Endothelial cell (in vitro differentiated cells): Measurements from ENCODE around the gene KNDC1. TPM values are rescaled to one million over a fixed set of nuclear protein-coding genes. Genes with fewer than 3 reads are reported as not detected.

Experiments
- DNase-seq: peaks from one replicate; pipeline ENCODE4 v3.0.0; 2021; ENCODE audit warnings: low spot score
- H3K27ac Mint-ChIP-seq: one replicate; pipeline ENCODE4 v1.8.0; 2021; ENCODE audit warnings: mixed read lengths, inconsistent platforms; ENCODE audit not compliant: unreplicated experiment
- H3K27me3 Mint-ChIP-seq: one replicate; pipeline ENCODE4 v1.8.0; 2021; ENCODE audit warnings: mild to moderate bottlenecking, moderate library complexity, mixed read lengths, inconsistent platforms; ENCODE audit not compliant: unreplicated experiment
- H3K36me3 Mint-ChIP-seq: one replicate; pipeline ENCODE4 v1.8.0; 2021; ENCODE audit warnings: mild to moderate bottlenecking, low read depth, mixed read lengths, inconsistent platforms; ENCODE audit not compliant: unreplicated experiment
- H3K4me1 Mint-ChIP-seq: one replicate; pipeline ENCODE4 v1.8.0; 2021; ENCODE audit warnings: mild to moderate bottlenecking, mixed read lengths, inconsistent platforms; ENCODE audit not compliant: unreplicated experiment
- H3K4me3 Mint-ChIP-seq: one replicate; pipeline ENCODE4 v1.8.0; 2021; ENCODE audit warnings: mild to moderate bottlenecking, mixed read lengths, inconsistent platforms; ENCODE audit not compliant: unreplicated experiment
- H3K9me3 Mint-ChIP-seq: one replicate; pipeline ENCODE4 v1.8.0; 2021; ENCODE audit warnings: mixed read lengths, inconsistent platforms; ENCODE audit not compliant: unreplicated experiment
- CTCF ChIP-seq: fragments of 200-600 bp; sonication (generic); IDR thresholded peaks from one replicate; pipeline ENCODE4 v1.5.0; 2021; ENCODE audit warnings: antibody characterized with exemption; ENCODE audit not compliant: unreplicated experiment
- total RNA-seq: library from RNA; stranded (reverse); fragmentation: NEBNext Ultra II Directional; extraction: Animal tissue kit (Norgen Biotek cat#: 25700); gene quantifications from one replicate; pipeline ENCODE4 v1.2.1, GENCODE V29; 2021; ENCODE audit not compliant: unreplicated experiment

Gene KNDC1
- total RNA-seq, 1 donor from 2014 or later: 1.3 TPM

GRCh38 chr10:133266056-133266795 is 106.2 kb downstream of the KNDC1 start:
- no peak for DNase-seq
- H3K4me3 Mint-ChIP-seq: no peak overlapping the region
- peaks cover 11% of the 10 kb centered on the region for H3K27me3 Mint-ChIP-seq
- H3K27ac Mint-ChIP-seq: no peak overlapping the region
- peaks cover 3% of the 10 kb centered on the region for H3K36me3 Mint-ChIP-seq
- no peak for TF ChIP-seq CTCF
- H3K9me3 Mint-ChIP-seq: no peaks in the 10 kb centered on the region
- no peaks in the 10 kb centered on the region for H3K4me1 Mint-ChIP-seq

GRCh38 chr10:133267293-133267692 is 107.3 kb downstream of the KNDC1 start:
- no peaks in the 10 kb centered on the region for H3K9me3 Mint-ChIP-seq
- no peaks in the 10 kb centered on the region for H3K4me1 Mint-ChIP-seq
- H3K27ac Mint-ChIP-seq: no peak overlapping the region
- no peak for DNase-seq
- no peak overlapping the region for H3K4me3 Mint-ChIP-seq
- no peak for TF ChIP-seq CTCF
- H3K27me3 Mint-ChIP-seq: peaks cover 11% of the 10 kb centered on the region
- peaks cover 3% of the 10 kb centered on the region for H3K36me3 Mint-ChIP-seq

- Mint-ChIP-seq H3K36me3 (peaks cover 3% of the 10 kb centered on the region), H3K27me3 (peaks cover 11% of the 10 kb centered on the region), H3K4me3 (no peak overlapping the region), H3K9me3 (no peaks in the 10 kb centered on the region), H3K27ac (no peak overlapping the region), H3K4me1 (no peaks in the 10 kb centered on the region)
- TF ChIP-seq CTCF: no peak
- DNase-seq: no peak
Observed at GRCh38 chr10:133267829-133268228, 107.8 kb downstream of the KNDC1 start.

GRCh38 chr10:133268532-133268931 is 108.5 kb downstream of the KNDC1 start:
- peaks cover 3% of the 10 kb centered on the region for H3K36me3 Mint-ChIP-seq
- H3K27ac Mint-ChIP-seq: no peak overlapping the region
- DNase-seq: no peak
- H3K27me3 Mint-ChIP-seq: peaks cover 7% of the 10 kb centered on the region
- H3K4me3 Mint-ChIP-seq: no peak overlapping the region
- no peaks in the 10 kb centered on the region for H3K4me1 Mint-ChIP-seq
- no peak for TF ChIP-seq CTCF
- H3K9me3 Mint-ChIP-seq: no peaks in the 10 kb centered on the region

GRCh38 chr10:133269367-133269766 is 109.3 kb downstream of the KNDC1 start:
- H3K36me3 Mint-ChIP-seq: peaks cover 3% of the 10 kb centered on the region
- no peak for DNase-seq
- no peaks in the 10 kb centered on the region for H3K9me3 Mint-ChIP-seq

More at GRCh38 chr10:133269367-133269766, 109.3 kb downstream of the KNDC1 start:
- TF ChIP-seq CTCF: no peak
- Mint-ChIP-seq H3K4me3 (no peak overlapping the region), H3K27me3 (peaks cover 4% of the 10 kb centered on the region), H3K4me1 (no peaks in the 10 kb centered on the region), H3K27ac (no peak overlapping the region)
